AG20443 (cell line): ENCODE measurements around the gene SPPL3.
"Not testable (repeated sequence)": the region's sequence is repeated elsewhere in the genome, so short reads cannot be mapped to it uniquely, and the experiment has no call there.

ENCODE experiments used
- DNase-seq: peaks from one replicate; pipeline ENCODE4 v3.0.0; 2012; ENCODE audit warnings: low spot score, mixed read lengths

SPPL3 gene

DNA sequence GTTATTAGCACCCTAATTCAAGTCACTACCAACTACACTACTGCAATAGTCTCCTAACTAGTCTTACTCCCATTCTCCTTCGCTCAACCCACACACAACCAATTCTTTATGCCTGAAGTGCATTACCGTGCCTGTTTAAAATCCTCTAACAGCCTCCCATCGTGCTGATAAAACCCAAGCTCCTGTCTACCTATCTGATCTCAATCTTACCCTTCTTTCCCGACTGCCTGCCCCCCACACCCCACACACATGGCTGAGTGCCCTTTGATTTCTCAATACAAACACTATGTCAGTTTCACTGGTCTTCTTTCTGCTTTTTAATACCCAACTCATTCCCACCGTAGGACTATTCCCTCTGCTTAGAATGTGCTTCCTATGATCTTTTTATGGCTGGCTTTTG is 59.9 kb downstream of the SPPL3 start:
- DNase-seq: no peak

DNA sequence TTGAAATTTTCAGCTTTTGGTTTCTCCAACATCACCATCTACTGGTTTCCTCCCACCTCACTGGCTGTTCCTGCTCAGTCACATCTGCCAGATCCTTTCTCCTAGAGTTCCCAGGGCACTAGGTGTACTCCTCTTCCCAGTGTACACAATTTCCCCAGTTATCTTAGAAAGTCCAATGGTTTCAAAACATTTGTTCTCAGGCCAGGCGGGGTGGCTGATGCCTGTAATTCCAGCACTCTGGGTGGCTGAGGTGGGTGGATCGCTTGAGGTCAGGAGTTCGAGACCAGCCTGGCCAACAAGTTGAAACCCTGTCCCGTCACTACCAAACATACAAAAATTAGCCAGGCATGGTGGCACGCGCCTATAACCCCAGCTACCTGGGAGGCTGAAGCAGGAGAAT is 60.7 kb downstream of the SPPL3 start:
- no peak for DNase-seq

DNA sequence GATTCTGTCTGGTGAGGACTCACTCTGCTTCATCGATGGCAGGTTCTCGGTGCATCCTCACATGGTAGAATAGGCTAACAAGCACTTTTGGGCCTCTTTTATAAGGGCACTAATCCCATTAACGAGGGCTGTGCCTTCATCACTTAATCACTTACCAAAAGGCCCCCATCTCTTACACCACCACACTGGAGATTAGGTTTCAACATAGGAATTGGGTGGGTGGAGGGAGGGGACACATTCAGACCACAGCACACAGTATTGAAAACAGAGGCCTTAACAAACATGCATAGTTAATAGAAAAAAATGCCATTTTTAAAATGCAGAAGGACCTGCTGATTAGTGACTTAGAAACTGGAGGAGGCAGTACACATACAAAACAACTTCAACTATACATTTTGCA is 61.6 kb downstream of the SPPL3 start:
- DNase-seq: no peak

GRCh38 chr12:120841525-120841924 is 62.6 kb downstream of the SPPL3 start:
- no peak for DNase-seq

GRCh38 chr12:120839503-120839902 is 64.7 kb downstream of the SPPL3 start:
- no peak for DNase-seq

DNA sequence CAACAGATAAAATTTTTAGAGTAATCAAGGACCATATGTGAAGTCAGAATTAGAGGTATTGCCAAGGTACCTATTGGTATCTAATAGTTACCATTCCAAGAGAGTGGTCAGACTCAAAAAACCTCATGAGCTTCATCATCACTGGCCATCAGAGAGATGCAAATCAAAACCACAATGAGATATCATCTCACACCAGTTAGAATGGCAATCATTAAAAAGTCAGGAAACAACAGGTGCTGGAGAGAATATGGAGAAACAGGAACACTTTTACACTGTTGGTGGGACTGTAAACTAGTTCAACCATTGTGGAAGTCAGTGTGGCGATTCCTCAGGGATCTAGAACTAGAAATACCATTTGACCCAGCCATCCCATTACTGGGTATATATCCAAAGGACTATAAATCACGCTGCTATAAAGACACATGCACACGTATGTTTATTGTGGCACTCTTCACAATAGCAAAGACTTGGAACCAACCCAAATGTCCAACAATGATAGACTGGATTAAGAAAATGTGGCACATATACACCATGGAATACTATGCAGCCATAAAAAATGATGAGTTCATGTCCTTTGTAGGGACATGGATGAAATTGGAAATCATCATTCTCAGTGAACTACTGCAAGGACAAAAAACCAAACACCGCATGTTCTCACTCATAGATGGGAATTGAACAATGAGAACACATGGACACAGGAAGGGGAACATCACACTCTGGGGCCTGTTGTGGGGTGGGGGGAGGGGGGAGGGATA is 65.4 kb downstream of the SPPL3 start:
- DNase-seq: not testable (repeated sequence)

GRCh38 chr12:120836114-120836684 is 68.0 kb downstream of the SPPL3 start:
- no peak for DNase-seq

GRCh38 chr12:120835657-120836056 is 68.5 kb downstream of the SPPL3 start:
- DNase-seq: no peak

- no peak for DNase-seq
Observed at GRCh38 chr12:120835304-120835612, 68.9 kb downstream of the SPPL3 start.

GRCh38 chr12:120834489-120835303 is 69.5 kb downstream of the SPPL3 start:
- no peak for DNase-seq

DNA sequence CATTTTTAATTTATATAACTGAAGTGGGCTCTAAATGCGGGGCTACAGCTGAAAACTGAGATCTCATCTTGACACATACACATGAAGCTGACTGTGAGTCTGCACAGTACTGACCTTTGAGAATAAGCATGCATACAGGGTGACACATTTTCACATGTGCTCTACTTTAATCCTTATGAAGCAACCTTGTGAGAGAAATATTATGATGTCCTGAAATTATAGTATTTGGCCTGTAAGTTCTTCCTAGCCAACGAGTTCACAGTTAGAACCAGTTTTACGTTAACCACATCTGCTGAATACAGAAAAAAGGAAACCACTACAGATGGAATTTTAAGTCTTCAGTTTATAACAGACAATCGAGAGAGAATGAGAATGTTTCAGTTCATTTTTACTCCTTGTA is 70.3 kb downstream of the SPPL3 start:
- peak; percentile 31 for DNase-seq

GRCh38 chr12:120832737-120833136 is 71.4 kb downstream of the SPPL3 start:
- no peak for DNase-seq

DNA sequence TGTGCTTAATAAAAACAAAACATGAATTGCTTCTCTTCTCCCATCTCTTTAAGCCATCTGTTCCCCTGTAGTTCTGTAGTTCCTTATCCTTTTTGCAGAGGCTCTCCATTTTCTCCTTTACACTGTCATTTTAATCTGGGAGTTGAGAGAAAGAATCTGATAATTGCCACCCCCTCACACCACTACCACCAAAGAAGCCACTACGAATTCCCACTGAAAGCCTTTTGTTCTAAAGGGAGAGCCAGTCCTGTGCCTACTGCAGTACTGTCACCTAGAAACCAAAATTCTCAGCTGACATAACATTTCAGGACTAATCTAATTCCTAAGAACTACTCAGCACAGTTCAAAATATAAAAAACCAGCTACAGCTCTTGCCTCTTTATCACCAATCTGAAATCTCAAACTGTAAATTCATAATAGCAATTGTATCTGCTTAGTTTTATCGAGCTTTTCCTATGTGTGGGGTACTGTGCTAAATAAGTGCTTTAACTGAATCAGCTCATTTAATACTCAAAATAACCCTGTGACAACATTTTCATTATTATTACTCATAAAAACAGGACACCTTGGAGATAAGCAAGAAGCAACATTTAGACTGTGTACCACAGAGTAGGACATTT is 72.4 kb downstream of the SPPL3 start:
- DNase-seq: no peak

- DNase-seq: no peak
Observed at GRCh38 chr12:120830966-120831365, 73.2 kb downstream of the SPPL3 start.

GRCh38 chr12:120830052-120830940 is 73.9 kb downstream of the SPPL3 start:
- DNase-seq: no peak

DNA sequence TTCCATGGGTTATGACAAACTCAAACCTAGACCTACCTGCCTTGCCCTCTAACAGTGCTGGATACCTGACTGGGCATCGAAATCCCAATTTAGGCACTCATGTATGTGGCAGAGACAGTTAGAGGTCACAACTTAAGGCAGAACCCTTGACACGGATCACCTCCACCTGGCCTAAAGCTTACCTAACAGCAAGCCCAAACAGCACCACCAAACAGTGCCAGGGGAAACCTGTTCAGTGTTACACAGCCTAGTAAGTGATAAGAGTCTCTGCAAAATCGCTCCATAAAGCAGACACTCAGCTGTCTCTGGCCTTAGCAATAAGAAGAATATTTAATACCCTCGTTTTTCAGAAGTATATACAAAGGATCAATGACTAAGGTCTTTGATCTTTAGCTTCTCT is 77.8 kb downstream of the SPPL3 start:
- DNase-seq: no peak

DNA sequence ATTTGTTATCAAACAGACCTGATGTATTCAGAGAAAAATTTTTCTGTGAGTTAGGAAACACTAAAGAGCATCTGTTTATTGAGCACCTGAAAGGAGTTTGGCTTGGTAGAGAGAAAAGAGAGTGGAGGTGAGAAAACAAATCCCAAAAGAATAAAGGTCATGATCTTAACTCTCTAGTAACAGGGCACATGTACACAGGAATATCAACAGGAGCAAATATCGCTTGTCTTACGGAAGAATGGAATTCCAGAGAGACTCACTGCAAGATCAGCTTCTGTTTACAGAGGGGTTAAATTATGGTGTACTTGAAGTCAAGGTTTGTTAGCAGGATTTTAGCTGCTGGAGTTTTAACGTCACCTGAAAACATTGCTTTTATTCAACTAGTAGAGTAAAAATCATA is 78.8 kb downstream of the SPPL3 start:
- DNase-seq: no peak

GRCh38 chr12:120822832-120823503 is 81.2 kb downstream of the SPPL3 start:
- DNase-seq: no peak

DNA sequence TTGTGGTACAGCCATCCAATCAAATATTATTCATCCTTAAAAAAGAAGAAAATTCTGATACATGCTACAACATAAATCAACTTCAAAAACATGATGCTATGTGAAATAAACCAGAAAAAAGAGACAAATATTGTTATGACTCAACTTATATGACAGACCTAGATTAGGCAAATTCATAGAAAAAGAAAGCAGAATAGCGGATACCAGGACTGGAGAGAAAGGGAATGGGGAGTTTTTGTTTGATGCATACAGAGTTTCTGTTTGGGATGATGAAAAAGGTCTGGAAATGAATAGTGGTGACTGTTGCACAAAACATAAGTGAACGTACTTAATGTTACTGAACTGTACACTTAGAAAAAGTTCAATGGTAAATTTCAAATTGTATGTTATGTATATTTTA is 82.3 kb downstream of the SPPL3 start:
- DNase-seq: no peak

DNA sequence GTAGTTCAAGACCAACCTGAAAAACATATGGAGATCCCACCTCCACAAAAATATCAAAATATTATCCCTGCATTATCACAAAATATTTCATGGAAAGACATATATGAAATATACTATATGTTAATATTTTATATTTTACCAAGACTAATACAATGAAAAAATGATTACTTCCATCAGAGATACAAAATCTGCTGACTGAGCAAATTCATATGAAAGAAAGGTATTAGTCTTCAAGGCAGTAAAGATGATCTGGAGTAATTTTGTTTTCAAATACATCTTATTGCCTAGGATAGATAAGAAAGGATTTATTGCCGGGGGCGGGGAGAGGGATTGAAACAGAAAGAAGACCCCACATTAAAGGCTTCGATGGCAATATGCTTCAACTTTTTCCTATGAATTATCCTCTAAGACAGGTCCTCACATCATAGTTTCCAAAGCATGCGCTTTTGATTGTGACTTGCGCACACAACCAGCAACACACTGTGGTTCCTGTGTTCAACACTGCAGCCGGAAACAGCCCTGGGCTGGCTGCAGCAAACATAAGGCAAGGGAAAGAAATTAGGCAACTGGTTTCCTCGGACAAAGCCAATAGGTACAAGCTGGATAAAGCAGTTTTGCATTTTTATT is 83.2 kb downstream of the SPPL3 start:
- no peak for DNase-seq

GRCh38 chr12:120818416-120818815 is 85.7 kb downstream of the SPPL3 start:
- no peak for DNase-seq
